Stromal cell of bone marrow (primary cell): ENCODE measurements around the gene SIPA1.
"Not testable (repeated sequence)": the region's sequence is repeated elsewhere in the genome, so short reads cannot be mapped to it uniquely, and the experiment has no call there.

Experiments used
- DNase-seq: peaks from one replicate; pipeline ENCODE4 v3.0.0-alpha.2; 2012; ENCODE audit warnings: low read depth

SIPA1 gene

DNA sequence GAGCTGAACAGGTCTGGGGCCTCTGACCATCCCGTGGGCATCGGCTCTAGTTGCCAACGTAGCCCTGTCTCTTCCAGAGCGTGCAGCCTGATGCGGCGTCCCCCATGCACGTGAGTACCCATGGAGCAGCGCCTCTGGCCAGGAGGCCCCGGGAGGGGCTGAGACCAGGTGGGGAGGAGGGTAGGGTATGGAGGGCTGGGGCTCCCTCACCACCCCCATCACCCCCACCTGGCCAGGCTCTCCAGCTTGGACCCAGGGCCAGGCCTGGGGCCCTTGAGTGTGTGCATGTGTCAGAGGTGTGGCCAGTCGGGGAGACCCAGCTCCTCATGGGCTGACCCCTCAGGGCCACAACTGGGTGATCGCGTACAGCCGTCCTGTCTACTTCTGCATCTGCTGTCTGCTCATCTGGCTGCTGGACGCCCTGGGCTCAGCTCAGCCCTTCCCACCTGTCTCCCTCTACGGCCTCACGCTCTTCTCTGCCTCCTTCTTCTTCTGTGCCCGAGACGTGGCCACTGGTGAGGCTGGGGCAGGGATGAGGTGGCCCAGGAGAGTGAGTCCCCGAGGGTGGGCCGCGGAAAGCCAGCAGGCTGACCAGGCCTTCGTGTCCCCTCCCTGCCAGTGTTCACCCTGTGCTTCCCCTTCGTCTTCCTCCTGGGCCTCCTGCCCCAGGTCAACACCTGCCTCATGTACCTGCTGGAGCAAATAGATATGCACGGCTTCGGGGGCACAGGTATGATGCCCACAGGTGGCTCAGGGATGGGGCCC is 13.9 kb upstream of the SIPA1 start:
- no peak for DNase-seq

DNA sequence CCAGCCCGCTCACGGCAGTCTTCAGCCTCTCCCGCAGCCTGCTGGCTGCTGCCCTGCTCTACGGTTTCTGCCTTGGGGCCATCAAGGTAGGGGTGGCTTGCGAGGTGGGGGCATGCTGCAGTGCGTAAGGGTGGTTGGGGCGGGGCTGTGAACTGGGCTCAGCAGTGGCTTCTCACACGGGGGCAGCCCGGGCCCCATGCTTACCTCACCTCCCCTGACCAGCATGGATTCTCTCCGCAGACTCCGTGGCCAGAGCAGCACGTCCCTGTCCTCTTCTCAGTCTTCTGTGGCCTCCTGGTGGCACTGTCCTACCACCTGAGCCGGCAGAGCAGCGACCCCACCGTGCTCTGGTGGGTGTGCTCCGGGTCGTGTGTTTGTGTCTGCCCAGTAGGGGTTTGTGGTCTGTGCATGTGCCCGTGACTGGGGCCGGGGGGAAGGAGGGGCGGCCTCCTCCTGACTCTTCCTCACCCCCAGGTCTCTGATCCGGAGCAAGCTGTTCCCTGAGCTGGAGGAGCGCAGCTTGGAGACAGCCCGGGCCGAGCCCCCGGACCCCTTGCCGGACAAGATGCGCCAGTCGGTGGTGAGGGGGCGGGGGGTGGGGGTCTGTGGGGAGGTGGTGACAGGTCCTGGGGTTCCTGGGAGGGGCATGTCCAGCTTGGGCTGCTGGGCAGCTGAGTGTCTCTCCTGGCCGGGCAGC is 12.8 kb upstream of the SIPA1 start:
- DNase-seq = no peak

DNA sequence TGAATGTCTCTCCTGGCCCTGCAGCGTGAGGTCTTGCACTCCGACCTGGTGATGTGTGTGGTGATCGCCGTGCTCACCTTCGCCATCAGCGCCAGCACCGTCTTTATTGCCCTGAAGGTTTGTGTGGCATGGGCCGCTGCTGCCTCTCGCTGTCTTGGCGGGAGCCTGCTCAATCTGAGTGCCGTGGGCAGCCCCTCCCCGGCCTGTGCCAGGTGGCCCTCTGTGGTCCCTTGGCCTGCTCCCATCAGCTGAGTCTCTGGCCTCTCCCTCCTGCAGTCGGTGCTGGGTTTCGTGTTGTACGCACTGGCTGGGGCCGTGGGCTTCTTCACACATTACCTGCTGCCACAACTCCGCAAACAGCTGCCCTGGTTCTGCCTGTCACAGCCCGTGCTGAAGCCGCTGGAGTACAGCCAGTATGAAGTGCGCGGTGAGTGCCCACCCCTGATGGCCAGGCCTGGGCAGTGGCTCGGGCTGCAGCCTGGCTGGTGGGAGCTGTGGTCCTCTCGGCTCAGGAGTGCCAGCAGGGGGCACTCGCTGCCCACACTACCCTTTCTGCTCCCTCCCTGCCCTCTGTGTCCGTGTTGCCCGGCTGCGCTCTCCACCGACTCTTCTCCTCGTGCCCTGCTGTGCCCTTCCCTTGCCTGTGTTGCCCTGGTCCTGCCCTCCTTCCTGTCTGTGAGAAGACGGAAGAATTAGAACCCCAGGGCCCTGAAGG is 12.1 kb upstream of the SIPA1 start:
- DNase-seq = no peak

DNA sequence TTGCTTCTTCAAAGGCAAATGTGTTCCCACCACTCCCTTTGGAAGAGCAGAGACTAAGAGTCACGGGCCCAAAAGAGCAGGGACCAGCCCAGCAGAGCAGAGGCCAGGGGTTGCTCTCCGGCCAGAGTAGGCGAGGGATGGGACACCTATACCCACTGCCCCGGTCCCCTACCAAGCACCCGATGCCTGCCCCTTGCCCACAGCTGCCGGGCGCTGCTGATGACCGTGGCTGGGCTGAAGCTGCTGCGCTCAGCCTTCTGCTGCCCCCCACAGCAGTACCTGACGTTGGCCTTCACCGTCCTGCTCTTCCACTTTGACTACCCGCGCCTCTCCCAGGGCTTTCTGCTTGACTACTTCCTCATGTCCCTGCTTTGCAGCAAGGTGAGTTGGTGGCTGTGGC is 10.7 kb upstream of the SIPA1 start:
- DNase-seq = no peak

DNA sequence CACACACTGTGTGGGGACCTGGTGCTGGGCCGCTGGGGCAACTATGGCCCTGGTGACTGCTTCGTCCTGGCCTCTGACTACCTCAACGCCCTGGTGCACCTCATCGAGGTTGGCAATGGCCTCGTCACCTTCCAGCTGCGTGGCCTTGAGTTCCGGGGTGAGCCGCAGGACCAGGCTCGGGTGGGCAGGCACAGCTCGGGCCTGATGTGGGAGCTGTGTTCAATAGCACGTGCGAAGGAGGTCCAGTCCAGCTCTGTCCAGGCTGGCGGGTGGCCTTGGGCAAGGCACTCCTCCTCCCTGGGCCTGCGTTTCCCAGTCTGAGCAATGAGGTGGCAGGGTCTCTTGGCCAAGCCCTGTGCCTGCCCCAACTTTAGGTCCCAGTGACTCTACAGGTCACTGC is 8.3 kb upstream of the SIPA1 start:
- no peak for DNase-seq

DNA sequence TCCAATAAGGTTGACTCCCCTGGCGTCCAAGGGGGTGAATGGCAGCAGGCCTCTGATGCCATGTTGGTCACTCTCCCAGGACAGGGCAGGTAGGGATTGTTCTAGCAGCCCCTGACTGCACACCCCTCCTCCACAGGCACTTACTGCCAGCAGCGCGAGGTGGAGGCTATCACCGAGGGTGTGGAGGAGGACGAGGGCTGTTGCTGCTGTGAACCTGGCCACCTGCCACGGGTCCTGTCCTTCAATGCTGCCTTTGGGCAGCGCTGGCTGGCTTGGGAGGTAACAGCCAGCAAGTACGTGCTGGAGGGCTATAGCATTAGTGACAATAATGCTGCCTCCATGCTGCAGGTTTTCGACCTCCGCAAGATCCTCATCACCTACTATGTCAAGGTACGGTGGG is 7.7 kb upstream of the SIPA1 start:
- DNase-seq = no peak

DNA sequence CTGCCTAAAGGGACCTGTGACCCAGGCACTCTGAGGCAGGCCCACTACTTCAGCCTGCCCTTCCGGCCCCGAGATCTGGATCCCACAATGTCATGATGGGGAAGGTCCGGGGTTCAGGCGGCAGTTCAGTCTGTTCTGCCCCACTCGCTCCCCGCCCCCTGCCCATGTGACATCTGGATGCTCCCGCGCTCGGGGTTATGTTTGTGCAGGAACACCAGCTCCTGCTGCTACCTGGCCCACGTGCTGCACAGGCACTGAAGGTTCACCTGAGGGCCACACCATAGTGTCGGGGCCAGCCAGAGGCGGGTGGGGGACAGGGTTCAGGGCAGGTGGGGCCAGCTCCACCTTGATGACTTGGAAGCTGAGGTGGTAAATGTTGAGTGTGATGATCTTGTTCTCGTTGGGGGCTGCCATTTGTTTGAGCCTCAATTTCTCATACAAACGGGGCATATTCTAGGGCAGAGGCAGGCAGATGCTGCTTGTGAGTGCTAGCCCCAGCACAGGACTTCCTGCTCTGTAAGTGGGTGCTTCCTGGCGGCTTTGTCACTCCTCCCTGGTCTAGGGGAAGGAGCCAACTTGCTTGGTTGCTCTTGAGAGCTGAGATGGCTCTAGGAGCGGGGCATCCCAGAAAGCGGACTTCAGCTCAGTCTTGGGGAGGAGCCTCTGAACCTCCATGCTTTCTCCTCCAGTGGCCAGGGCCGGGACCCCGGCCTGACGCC is 4.4 kb upstream of the SIPA1 start:
- DNase-seq = no peak

DNA sequence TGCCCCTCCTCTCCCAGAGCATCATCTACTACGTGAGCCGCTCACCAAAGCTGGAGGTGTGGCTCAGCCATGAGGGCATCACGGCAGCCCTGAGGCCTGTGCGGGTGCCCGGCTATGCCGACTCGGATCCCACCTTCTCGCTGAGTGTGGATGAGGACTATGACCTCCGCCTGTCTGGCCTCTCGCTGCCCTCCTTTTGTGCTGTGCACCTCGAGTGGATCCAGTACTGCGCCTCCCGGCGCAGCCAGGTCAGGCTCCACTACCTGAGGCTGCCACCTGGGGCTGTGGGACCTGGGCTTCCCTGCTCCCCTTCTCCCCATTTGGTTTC is 3.8 kb upstream of the SIPA1 start:
- no peak for DNase-seq

DNA sequence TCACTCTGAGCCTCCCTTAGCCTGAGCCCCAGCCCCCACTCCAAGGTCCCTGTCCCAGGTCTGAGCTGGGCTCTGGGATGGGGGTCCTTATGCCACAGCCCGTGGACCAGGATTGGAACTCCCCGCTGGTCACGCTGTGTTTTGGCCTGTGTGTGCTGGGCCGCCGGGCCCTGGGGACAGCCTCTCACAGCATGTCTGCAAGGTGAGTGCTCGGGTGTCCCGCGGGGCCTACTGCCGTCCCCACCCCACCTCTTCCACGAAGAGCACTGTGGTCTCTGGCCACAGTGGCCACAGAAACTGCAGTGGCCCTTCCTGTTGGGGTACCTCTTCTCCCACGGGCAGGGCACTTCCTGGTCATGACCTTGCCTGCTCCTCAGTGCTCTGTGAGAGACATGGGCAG is 3.5 kb upstream of the SIPA1 start:
- no peak for DNase-seq

DNA sequence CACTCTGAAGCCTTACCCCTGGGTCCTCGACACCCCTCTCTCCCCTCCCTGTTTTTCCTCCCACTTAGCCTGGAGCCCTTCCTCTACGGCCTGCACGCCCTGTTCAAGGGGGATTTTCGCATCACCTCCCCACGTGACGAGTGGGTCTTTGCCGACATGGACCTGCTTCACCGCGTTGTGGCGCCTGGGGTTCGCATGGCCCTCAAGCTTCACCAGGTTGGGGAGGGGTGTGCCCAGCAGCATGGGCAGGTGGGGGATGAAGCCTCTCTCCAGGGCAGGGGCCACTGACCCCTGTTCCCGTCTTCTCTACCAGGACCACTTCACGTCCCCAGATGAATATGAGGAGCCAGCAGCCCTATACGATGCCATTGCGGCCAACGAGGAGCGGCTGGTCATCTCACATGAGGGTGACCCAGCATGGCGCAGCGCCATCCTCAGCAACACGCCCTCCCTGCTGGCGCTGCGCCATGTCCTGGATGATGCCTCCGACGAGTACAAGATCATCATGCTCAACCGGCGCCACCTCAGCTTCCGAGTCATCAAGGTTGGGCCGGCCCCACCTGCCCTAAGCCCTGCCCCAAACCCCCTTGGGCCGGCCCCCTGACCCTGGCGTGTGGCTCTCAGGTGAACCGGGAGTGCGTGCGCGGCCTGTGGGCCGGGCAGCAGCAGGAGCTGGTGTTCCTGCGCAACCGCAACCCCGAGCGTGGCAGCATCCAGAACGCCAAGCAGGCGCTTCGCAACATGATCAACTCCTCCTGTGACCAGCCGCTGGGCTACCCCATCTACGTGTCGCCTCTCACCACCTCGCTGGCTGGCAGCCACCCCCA is 2.8 kb upstream of the SIPA1 start:
- DNase-seq = no peak

DNA sequence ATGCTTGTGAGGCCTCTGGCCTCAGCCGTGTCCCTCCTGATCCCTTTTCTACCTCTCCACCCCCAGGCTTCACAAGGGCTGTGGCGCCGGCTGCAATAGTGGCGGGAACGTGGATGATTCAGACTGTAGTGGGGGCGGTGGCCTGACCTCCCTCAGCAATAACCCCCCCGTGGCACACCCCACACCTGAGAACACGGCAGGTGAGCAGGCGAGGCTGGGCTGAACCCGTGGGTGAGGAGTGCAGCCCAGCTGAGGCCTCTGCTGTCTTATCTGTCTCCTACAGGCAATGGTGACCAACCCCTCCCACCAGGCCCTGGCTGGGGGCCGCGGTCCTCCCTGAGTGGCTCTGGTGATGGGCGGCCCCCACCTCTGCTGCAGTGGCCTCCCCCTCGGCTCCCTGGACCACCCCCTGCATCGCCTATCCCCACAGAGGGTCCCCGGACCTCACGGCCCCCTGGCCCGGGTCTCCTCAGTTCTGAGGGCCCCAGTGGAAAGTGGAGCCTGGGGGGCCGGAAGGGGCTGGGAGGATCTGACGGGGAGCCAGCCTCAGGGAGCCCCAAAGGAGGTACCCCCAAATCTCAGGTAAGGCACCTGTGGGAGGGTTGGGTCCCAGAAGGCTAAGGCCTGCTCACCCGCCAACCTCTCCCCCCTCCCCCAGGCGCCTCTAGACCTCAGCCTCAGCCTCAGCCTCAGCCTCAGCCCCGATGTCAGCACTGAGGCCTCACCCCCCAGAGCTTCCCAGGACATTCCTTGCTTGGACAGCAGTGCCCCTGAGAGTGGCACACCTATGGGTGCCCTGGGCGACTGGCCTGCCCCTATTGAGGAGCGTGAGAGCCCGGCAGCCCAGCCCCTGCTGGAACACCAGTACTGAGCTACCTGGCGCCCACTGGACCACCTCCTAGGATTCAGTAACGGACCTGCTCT is 1.5 kb upstream of the SIPA1 start:
- no peak for DNase-seq

DNA sequence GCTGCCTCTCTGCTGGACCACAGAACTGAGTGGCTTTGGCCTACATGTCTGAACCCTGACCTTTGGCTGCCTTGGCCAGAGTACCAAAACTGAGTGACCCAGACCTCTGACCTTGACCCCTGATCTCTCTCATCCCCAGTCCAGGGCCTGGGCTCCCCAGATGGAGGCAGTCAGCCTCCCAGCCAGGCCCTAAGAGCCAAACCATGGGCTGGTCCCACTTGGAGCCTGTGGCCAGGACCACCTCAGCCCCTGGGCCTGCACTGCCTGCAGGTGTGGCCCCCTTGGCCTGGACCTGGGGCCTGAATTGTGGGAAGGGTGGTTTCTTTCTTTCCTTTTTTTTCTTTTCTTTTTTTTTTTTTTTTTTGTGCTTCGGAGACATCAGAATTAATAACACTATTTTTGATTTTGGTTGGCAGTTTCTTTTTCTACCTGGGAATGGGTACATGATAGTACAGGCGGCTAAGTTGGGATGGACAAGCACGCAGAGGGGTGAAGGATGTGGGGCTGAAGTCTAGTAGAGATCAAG is 806 bp upstream of the SIPA1 start:
- no peak for DNase-seq

DNA sequence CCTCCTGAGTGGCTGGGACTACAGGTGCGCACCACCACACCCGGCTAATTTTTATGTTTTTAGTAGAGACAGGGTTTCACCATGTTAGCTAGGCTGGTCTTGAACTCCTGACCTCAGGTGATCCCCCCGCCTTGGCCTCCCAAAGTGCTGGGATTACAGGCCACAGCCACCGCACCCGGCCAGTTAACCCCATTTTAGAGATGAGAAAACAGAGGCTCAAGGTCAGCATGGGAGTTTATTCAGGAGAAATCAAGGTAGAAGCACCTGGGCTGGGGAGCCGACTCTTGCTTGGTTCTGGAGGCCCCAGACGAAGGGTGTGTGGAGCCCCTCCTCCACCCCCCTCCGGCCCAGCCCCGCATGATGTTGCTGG is 1.3 kb downstream of the SIPA1 start:
- not testable (repeated sequence) for DNase-seq

DNA sequence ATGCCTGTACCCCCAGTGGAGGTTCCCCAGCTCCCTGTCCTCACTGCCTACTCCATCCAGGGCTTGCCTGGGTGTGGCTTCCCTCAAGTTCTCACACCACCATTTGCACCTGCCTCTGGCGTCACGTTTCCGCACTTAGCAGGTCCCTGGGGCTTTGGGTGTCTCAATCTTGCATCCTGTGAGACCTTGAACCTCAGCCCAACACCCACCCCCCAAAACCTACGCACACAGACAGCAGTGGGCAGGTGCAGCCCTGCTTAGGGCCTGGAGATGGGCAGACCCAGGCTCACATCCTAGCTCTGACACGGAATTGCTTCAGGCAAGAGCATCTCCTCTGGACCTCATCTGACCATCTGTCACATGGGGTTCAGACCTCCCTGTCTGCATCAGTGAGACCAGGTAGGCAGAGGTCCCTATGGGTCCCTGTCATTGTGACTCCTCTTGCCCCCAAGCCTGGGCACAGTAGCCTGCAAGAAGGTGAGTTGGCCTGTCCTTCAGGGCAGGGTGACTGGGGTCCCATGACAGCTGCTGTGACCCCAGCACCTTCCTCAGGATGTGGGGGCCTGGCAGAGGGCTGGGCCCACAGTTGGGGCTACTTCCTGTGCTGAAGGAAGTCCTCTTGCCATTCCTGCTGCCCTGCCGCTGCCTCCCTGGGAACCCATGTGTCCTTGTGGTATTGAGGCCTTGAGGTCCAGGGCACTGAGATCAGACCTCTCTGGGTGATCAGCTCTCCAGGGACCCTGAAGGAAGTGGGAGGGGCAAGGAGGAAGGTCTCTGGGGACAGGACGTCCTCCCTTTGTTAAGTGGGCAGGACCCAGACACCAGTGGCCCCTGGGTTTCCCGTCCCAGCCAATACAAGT is 2.0 kb downstream of the SIPA1 start:
- DNase-seq = no peak

DNA sequence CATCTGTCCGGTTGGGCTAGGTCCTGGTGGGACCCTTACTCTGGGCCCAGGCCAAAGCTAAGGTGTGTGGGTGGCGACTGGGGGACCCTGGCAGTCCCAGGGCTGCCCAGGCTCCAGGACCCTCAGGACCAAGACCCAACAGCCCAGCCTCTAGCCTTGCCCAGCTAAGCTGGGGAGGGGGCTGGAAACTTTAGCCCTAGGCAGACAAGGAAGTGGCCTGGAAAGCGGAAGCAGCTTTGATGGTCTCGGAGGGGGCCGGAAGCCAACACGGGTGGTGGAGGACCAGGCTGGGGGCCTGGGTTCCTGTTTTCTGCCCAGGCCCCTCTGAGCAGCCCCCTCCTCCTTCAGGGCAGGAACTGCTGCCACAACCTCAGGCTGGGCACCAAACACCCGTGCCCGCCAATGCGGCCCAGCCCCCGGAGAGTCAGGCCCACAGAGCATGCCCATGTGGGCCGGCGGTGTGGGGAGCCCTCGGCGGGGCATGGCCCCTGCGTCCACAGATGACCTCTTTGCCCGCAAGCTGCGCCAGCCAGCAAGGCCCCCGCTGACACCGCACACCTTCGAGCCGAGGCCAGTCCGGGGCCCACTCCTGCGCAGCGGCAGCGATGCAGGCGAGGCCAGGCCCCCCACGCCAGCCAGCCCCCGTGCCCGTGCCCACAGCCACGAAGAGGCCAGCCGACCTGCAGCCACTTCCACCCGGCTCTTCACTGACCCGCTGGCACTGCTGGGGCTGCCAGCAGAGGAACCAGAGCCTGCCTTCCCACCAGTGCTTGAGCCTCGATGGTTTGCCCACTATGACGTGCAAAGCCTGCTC is 2.8 kb downstream of the SIPA1 start:
- no peak for DNase-seq

DNA sequence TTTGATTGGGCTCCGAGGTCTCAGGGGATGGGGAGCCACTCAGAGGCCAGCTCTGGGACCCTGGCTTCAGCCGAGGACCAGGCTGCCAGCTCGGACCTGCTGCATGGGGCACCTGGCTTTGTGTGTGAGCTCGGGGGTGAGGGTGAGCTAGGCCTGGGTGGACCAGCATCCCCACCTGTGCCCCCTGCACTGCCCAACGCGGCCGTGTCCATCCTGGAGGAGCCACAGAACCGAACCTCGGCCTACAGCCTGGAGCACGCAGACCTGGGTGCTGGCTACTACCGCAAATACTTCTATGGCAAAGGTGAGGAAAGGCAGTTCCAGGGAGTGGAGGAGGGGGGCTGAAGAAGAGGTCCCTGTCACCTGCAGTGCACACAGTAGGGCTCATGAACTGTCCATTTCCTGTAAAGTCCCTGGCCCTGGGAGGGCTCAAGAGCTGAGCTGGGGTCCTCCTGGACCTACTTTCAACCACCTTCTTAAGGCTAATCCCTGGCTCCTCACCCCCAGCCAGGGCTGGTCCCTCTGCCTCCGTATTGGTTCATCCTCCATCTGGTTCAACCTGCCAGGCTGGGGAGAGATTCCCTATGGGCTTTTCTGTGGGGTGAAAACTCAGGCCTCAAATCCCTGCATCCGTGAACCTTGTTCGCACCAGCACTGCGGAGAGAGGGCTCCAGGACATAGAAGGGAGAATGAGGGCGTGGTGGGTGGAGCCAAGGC is 3.6 kb downstream of the SIPA1 start:
- no peak for DNase-seq

DNA sequence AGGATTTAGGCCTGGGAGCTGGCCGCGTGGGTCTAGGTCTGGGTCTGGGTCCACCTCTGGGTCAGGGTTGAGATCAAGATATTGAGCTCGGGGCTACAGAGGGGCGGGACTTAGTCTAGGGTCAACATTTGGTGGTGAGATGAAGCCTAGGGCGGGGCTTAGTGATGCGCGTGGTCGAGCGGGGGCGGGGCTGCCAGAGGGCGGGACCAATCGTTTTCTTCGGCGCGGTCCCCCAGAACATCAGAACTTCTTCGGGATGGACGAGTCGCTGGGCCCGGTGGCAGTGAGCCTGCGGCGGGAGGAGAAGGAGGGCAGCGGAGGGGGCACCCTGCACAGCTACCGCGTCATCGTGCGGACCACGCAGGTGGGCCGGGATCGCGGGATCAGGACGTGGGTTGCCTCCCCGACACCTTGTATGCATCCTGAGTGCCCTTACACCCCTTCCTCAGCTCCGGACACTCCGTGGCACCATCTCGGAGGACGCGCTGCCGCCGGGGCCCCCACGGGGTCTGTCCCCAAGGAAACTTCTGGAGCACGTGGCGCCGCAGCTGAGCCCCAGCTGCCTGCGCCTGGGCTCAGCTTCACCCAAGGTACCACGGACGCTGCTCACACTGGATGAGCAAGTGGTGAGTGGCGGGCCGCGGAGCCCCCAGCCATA is 4.2 kb downstream of the SIPA1 start:
- DNase-seq = no peak
